K562 (cell line): ENCODE data around the gene DBT. TPM values are rescaled to one million over a fixed set of nuclear protein-coding genes. Genes with fewer than 3 reads are reported as not detected.

Experiments
- ARID3A ChIP-seq: IDR thresholded peaks from 2 replicates; pipeline ENCODE4 v1.6.1; 2012; ENCODE audit warnings: low read depth, low read length, improper control_type of control experiment, borderline replicate concordance
- BRD9 ChIP-seq: fragments of 450-650 bp; IDR thresholded peaks from 2 replicates; pipeline ENCODE4 v1.6.1; 2018; ENCODE audit warnings: low read depth; ENCODE audit not compliant: partially characterized antibody
- E2F1 ChIP-seq: sonication (generic); formaldehyde crosslinking; IDR thresholded peaks from 2 replicates; pipeline ENCODE4 v1.8.1; 2023; ENCODE audit warnings: mild to moderate bottlenecking, missing genetic modification reagents, moderate library complexity
- E4F1 ChIP-seq: fragments of 250-450 bp; sonication (Bioruptor Pico); IDR thresholded peaks from 2 replicates; pipeline ENCODE4 v1.5.0; 2021; ENCODE audit warnings: mild to moderate bottlenecking, borderline replicate concordance
- GATA2 ChIP-seq: sonication (generic); formaldehyde crosslinking; IDR thresholded peaks from 2 replicates; pipeline ENCODE4 v1.4.0; 2020; ENCODE audit warnings: mild to moderate bottlenecking, missing genetic modification reagents
- HDAC1 ChIP-seq, 2 experiments: fragments of 450-650 bp; IDR thresholded peaks; 2 replicates each; pipeline ENCODE4 v1.6.1; 2016 to 2017; ENCODE audit warnings: inconsistent platforms in 1 of 2, mild to moderate bottlenecking in 1 of 2, moderate library complexity in 1 of 2
- HNRNPH1 ChIP-seq: fragments of 200-400 bp; formaldehyde crosslinking; optimal IDR thresholded peaks from 2 replicates; pipeline ENCODE3; 2017; ENCODE audit warnings: low read depth, mild to moderate bottlenecking, low read length, moderate library complexity
- ID3 ChIP-seq, 2 experiments: fragments of 250-450 bp in 1 of 2; fragments of 450-650 bp in 1 of 2; sonication (Bioruptor Pico) in 1 of 2; IDR thresholded peaks; 2 replicates each; pipeline versions ENCODE4 v1.6.1 to v1.8.0; 2016 to 2021; ENCODE audit warnings: mild to moderate bottlenecking in 2 of 2, moderate library complexity in 2 of 2, missing compliant biosample characterization in 1 of 2, missing genetic modification characterization in 1 of 2
- ILF3 ChIP-seq: fragments of 450-650 bp; IDR thresholded peaks from 2 replicates; pipeline ENCODE4 v1.6.1; 2018; ENCODE audit warnings: antibody characterized with exemption, mild to moderate bottlenecking, moderate library complexity, borderline replicate concordance
- KDM5B ChIP-seq: fragments of 200-600 bp; sonication (generic); IDR thresholded peaks from 2 replicates; pipeline ENCODE4 v1.6.1; 2012; ENCODE audit warnings: low read depth, mild to moderate bottlenecking, moderate library complexity, low read length, control low read depth, inconsistent platforms; ENCODE audit not compliant: insufficient replicate concordance
- MCM3 ChIP-seq: fragments of 450-650 bp; IDR thresholded peaks from 2 replicates; pipeline ENCODE4 v1.6.1; 2016
- NCOR1 ChIP-seq: fragments of 450-650 bp; IDR thresholded peaks from 2 replicates; pipeline ENCODE4 v1.6.1; 2016; ENCODE audit warnings: mild to moderate bottlenecking, moderate library complexity
- NFXL1 ChIP-seq: fragments of 450-650 bp; formaldehyde crosslinking; IDR thresholded peaks from 2 replicates; pipeline ENCODE4 v1.4.0; 2021; ENCODE audit warnings: mild to moderate bottlenecking
- RERE ChIP-seq: sonication (generic); formaldehyde crosslinking; IDR thresholded peaks from 2 replicates; pipeline ENCODE4 v1.8.0; 2023; ENCODE audit warnings: missing genetic modification reagents, mild to moderate bottlenecking, borderline replicate concordance
- TCF7 ChIP-seq: sonication (generic); IDR thresholded peaks from 2 replicates; pipeline ENCODE4 v1.6.1; 2016; ENCODE audit warnings: antibody characterized with exemption, borderline replicate concordance
- ZNF143 ChIP-seq: sonication (generic); formaldehyde crosslinking; IDR thresholded peaks from 2 replicates; pipeline ENCODE4 v1.9.0; 2022; ENCODE audit warnings: mild to moderate bottlenecking, missing genetic modification reagents
- ZNF696 ChIP-seq: fragments of 250-450 bp; sonication (Bioruptor Pico); conservative IDR thresholded peaks from 2 replicates; pipeline ENCODE4 v1.4.0; 2020; ENCODE audit warnings: mild to moderate bottlenecking, moderate library complexity
- polyA plus RNA-seq, 8 experiments: library from polyadenylated mRNA; depleted of rRNA in 4 of 8; stranded (reverse) in 5 of 8; unstranded in 3 of 8; fragments of >200 nt; fragmentation: Nextera tagmentation in 2 of 8; fragmentation: Illumina TruSeq in 1 of 8; extraction: Ambion mirVana in 2 of 8; extraction: Trizol in 1 of 8; gene quantifications; 2 replicates each; pipeline versions ENCODE4 v1.2.1 to v1.2.3, GENCODE V29; 2011 to 2014; ENCODE audit warnings: inconsistent platforms in 1 of 8, missing spikeins in 1 of 8
- total RNA-seq, 7 experiments: library from RNA; depleted of rRNA in 6 of 7; stranded (reverse); fragments of >200 nt in 6 of 7; fragmentation: Illumina TruSeq in 2 of 7; extraction: Trizol in 2 of 7; gene quantifications; 2 replicates each; pipeline versions ENCODE4 v1.2.1 to v1.2.3, GENCODE V29; 2011 to 2021; ENCODE audit warnings: low replicate concordance in 1 of 7

DBT gene
- total and polyA plus RNA-seq, 9 of the 15 experiments (the other 6 are each of a cell fraction or from before 2014, with no cell fraction given): 2.7 to 13.5 (median 7.3) TPM

- no peak for TF ChIP-seq ID3 (CRISPR knock-in tag; IDR thresholded peaks at IDR 0.05)
- peak; percentile 62; the same call in 1 of the 2 replicates for TF ChIP-seq ID3 (tag; IDR thresholded peaks at IDR 0.05)
- TF ChIP-seq NFXL1 (CRISPR knock-in tag): no peak
- no peak for TF ChIP-seq ZNF696
- TF ChIP-seq BRD9: peak; percentile 52
- TF ChIP-seq ARID3A: no peak
- no peak for TF ChIP-seq HNRNPH1
- no peak for TF ChIP-seq E4F1
- peak in 1 of 2 experiments; percentile 30; a peak in 2 of 4 replicates for TF ChIP-seq HDAC1 (IDR thresholded peaks at IDR 0.05)
- no peak for TF ChIP-seq RERE (CRISPR knock-in tag)
- TF ChIP-seq NCOR1: no peak
- no peak for TF ChIP-seq MCM3
- TF ChIP-seq KDM5B: no peak
- TF ChIP-seq ILF3: no peak
- TF ChIP-seq E2F1: no peak
- TF ChIP-seq GATA2 (CRISPR knock-in tag): no peak; the same call in 1 of the 2 replicates
- TF ChIP-seq ZNF143 (CRISPR knock-in tag): no peak
- TF ChIP-seq TCF7: no peak
Observed at GRCh38 chr1:100265562-100265930, 15.9 kb upstream of the DBT start (continued).
